ENCODE data around the gene AGAP1.

Gene AGAP1

GRCh38 chr2:235630718-235631296 lies 137.0 kb downstream of the AGAP1 start:
- Histone ChIP-seq H3K27ac (ENCODE audit: low read depth, low read length) (no peak overlapping the region), H3K36me3 (ENCODE audit: control insufficient read depth, low read length) (no peaks in the 10 kb centered on the region), H3K4me1 (ENCODE audit: control insufficient read depth, low read length) (no peaks in the 10 kb centered on the region), H3K4me3 (ENCODE audit: low read length) (no peak overlapping the region), H3F3A (ENCODE audit: control insufficient read depth, insufficient read depth) (no peaks in the 10 kb centered on the region), H4K20me1 (ENCODE audit: control insufficient read depth, insufficient read depth, low read depth, low read length) (no peaks in the 10 kb centered on the region), H3K27me3 (ENCODE audit: control insufficient read depth, low read length) (no peaks in the 10 kb centered on the region), H3K79me2 (ENCODE audit: control insufficient read depth, low read length) (no peaks in the 10 kb centered on the region), H3K9me3 (ENCODE audit: control insufficient read depth, insufficient read depth, low read length) (no peaks in the 10 kb centered on the region), H3K9me2 (replicated peaks; ENCODE audit: control insufficient read depth, low read length) (no peaks in the 10 kb centered on the region), H3K4me2 (ENCODE audit: low read length) (no peak overlapping the region)
- TF ChIP-seq CTCF (IDR thresholded peaks at IDR 0.05; ENCODE audit: low read depth, low read length, poor library complexity, severe bottlenecking) = no peak
- no peak for TF ChIP-seq EZH2phosphoT487 (IDR thresholded peaks at IDR 0.05; ENCODE audit: borderline replicate concordance, low read length)

GRCh38 chr2:235634435-235635158 lies 140.8 kb downstream of the AGAP1 start:
- Histone ChIP-seq H3K79me2 (ENCODE audit: control insufficient read depth, low read length) (no peaks in the 10 kb centered on the region), H3K27me3 (ENCODE audit: control insufficient read depth, low read length) (no peaks in the 10 kb centered on the region)

GRCh38 chr2:235636546-235636945 lies 142.7 kb downstream of the AGAP1 start:
- H4K20me1 ChIP-seq (ENCODE audit: control insufficient read depth, insufficient read depth, low read depth, low read length) = no peaks in the 10 kb centered on the region
- H3K9me2 ChIP-seq (replicated peaks; ENCODE audit: control insufficient read depth, low read length) = no peaks in the 10 kb centered on the region
- no peak overlapping the region for H3K4me2 ChIP-seq (ENCODE audit: low read length)
- H3K4me3 ChIP-seq (ENCODE audit: low read length) = no peak overlapping the region
- TF ChIP-seq EZH2phosphoT487 (IDR thresholded peaks at IDR 0.05; ENCODE audit: borderline replicate concordance, low read length) (no peak), CTCF (IDR thresholded peaks at IDR 0.05; ENCODE audit: low read depth, low read length, poor library complexity, severe bottlenecking) (no peak)
- no peaks in the 10 kb centered on the region for H3K9me3 ChIP-seq (ENCODE audit: control insufficient read depth, insufficient read depth, low read length)
- no peaks in the 10 kb centered on the region for H3F3A ChIP-seq (ENCODE audit: control insufficient read depth, insufficient read depth)
- H3K27ac ChIP-seq (ENCODE audit: low read depth, low read length) = no peak overlapping the region
- no peaks in the 10 kb centered on the region for H3K27me3 ChIP-seq (ENCODE audit: control insufficient read depth, low read length)
- no peaks in the 10 kb centered on the region for H3K36me3 ChIP-seq (ENCODE audit: control insufficient read depth, low read length)
- no peaks in the 10 kb centered on the region for H3K4me1 ChIP-seq (ENCODE audit: control insufficient read depth, low read length)
- H3K79me2 ChIP-seq (ENCODE audit: control insufficient read depth, low read length) = no peaks in the 10 kb centered on the region

More at GRCh38 chr2:235634435-235635158, 140.8 kb downstream of the AGAP1 start:
- Histone ChIP-seq H3K4me1 (ENCODE audit: control insufficient read depth, low read length) (no peaks in the 10 kb centered on the region), H3K9me2 (replicated peaks; ENCODE audit: control insufficient read depth, low read length) (no peaks in the 10 kb centered on the region), H3K27ac (ENCODE audit: low read depth, low read length) (no peak overlapping the region), H3K4me3 (ENCODE audit: low read length) (no peak overlapping the region), H3K4me2 (ENCODE audit: low read length) (no peak overlapping the region), H4K20me1 (ENCODE audit: control insufficient read depth, insufficient read depth, low read depth, low read length) (no peaks in the 10 kb centered on the region), H3K9me3 (ENCODE audit: control insufficient read depth, insufficient read depth, low read length) (no peaks in the 10 kb centered on the region), H3F3A (ENCODE audit: control insufficient read depth, insufficient read depth) (no peaks in the 10 kb centered on the region), H3K36me3 (ENCODE audit: control insufficient read depth, low read length) (no peaks in the 10 kb centered on the region)
- TF ChIP-seq CTCF (IDR thresholded peaks at IDR 0.05; ENCODE audit: low read depth, low read length, poor library complexity, severe bottlenecking) (no peak), EZH2phosphoT487 (IDR thresholded peaks at IDR 0.05; ENCODE audit: borderline replicate concordance, low read length) (no peak)

Data from DOHH2 (cell line).